Colonic mucosa (tissue), 4 donors: ENCODE results near the gene SLC20A1. TPM values are rescaled to one million over a fixed set of nuclear protein-coding genes. Genes with fewer than 3 reads are reported as not detected.

Experiments used
- DNase-seq: peaks from one replicate; pipeline ENCODE4 v3.0.0-alpha.2; 2020
- H3K27ac ChIP-seq: fragments of 200-600 bp; one replicate; pipeline ENCODE4 v1.8.0; 2021
- H3K27me3 ChIP-seq: fragments of 200-600 bp; one replicate; pipeline ENCODE4 v1.8.0; 2021
- H3K36me3 ChIP-seq: fragments of 200-600 bp; one replicate; pipeline ENCODE4 v1.8.0; 2021
- H3K4me1 ChIP-seq: fragments of 200-600 bp; one replicate; pipeline ENCODE4 v1.8.0; 2021; ENCODE audit warnings: mild to moderate bottlenecking
- H3K4me3 ChIP-seq: fragments of 200-600 bp; one replicate; pipeline ENCODE4 v1.8.0; 2021
- H3K9ac ChIP-seq, 2 donors: one replicate each; pipeline ENCODE4 v1.7.0; 2013; ENCODE audit warnings: control low read depth in 2 of 2, low read depth in 2 of 2, low read length in 2 of 2
- H3K9me3 ChIP-seq: fragments of 200-600 bp; one replicate; pipeline ENCODE4 v1.8.0; 2021
- CTCF ChIP-seq: fragments of 200-600 bp; IDR thresholded peaks from one replicate; pipeline ENCODE4 v1.8.0; 2022; ENCODE audit warnings: antibody characterized with exemption, mild to moderate bottlenecking
- intact Hi-C: fragments of 100-400 bp; cut with DNase I; formaldehyde crosslinking; loops from one replicate; pipeline ENCODE4 v1.14.1; 2022
- total RNA-seq, 2 donors: library from RNA; stranded (reverse); fragmentation: NEBNext Ultra II Directional in 1 of 2; extraction: Animal tissue kit (Norgen Biotek cat#: 25700) in 1 of 2; gene quantifications; one replicate each; pipeline ENCODE4 v1.2.1, GENCODE V29; 2021
- donor health status: healthy.
- donor health status: DM: no; HTN: no; CAD: no.
- donor health status: DM: no; HTN: no; CAD: no.

The SLC20A1 gene
- total RNA-seq, 2 donors from 2014 or later = 50.9 to 119 TPM

GRCh38 chr2:112634153-112634873 is 11.4 kb upstream of the SLC20A1 start:
- H3K27ac ChIP-seq = no peak overlapping the region
- no peak for TF ChIP-seq CTCF
- no peak overlapping the region for H3K4me3 ChIP-seq
- no peak for DNase-seq
- no peaks in the 10 kb centered on the region for H3K36me3 ChIP-seq
- no peaks in the 10 kb centered on the region for H3K27me3 ChIP-seq
- intact Hi-C loops = no loop called here
- H3K9me3 ChIP-seq = no peaks in the 10 kb centered on the region
- H3K9ac ChIP-seq = no peak overlapping the region
- no peaks in the 10 kb centered on the region for H3K4me1 ChIP-seq

- no peak for DNase-seq
These were observed 10.9 kb upstream of the SLC20A1 start for GRCh38 chr2:112634874-112635157.

GRCh38 chr2:112636605-112637288 is 9.0 kb upstream of the SLC20A1 start:
- no peak for TF ChIP-seq CTCF
- DNase-seq = no peak

More at GRCh38 chr2:112634874-112635157, 10.9 kb upstream of the SLC20A1 start:
- Histone ChIP-seq H3K27me3 (no peaks in the 10 kb centered on the region), H3K9ac (no peak overlapping the region), H3K4me1 (no peaks in the 10 kb centered on the region), H3K27ac (no peak overlapping the region), H3K4me3 (no peak overlapping the region), H3K9me3 (no peaks in the 10 kb centered on the region), H3K36me3 (no peaks in the 10 kb centered on the region)
- no peak for TF ChIP-seq CTCF
- intact Hi-C loops = no loop called here

GRCh38 chr2:112637289-112637660 is 8.5 kb upstream of the SLC20A1 start:
- H3K27me3 ChIP-seq = no peaks in the 10 kb centered on the region
- intact Hi-C loops = no loop called here
- no peak for TF ChIP-seq CTCF
- H3K9me3 ChIP-seq = no peaks in the 10 kb centered on the region
- no peak overlapping the region for H3K4me3 ChIP-seq
- no peak overlapping the region for H3K9ac ChIP-seq
- no peaks in the 10 kb centered on the region for H3K36me3 ChIP-seq
- H3K4me1 ChIP-seq = peaks cover 6% of the 10 kb centered on the region
- H3K27ac ChIP-seq = no peak overlapping the region
- no peak for DNase-seq

More at GRCh38 chr2:112636605-112637288, 9.0 kb upstream of the SLC20A1 start:
- Histone ChIP-seq H3K36me3 (no peaks in the 10 kb centered on the region), H3K4me3 (no peak overlapping the region), H3K27me3 (no peaks in the 10 kb centered on the region), H3K9me3 (no peaks in the 10 kb centered on the region), H3K9ac (no peak overlapping the region), H3K27ac (no peak overlapping the region), H3K4me1 (peaks cover 1% of the 10 kb centered on the region)
- intact Hi-C loops = no loop called here

GRCh38 chr2:112639936-112640335 is 5.8 kb upstream of the SLC20A1 start:
- Histone ChIP-seq H3K27ac (no peak overlapping the region), H3K36me3 (no peaks in the 10 kb centered on the region), H3K9me3 (no peaks in the 10 kb centered on the region), H3K9ac (no peak overlapping the region), H3K4me1 (peaks cover 6% of the 10 kb centered on the region), H3K27me3 (no peaks in the 10 kb centered on the region), H3K4me3 (no peak overlapping the region)
- no peak for TF ChIP-seq CTCF
- DNase-seq = no peak
- intact Hi-C loops = no loop called here
